ENCODE measurements around the gene RAB3A.
A peak's percentile ranks its signal among the peaks of the same experiment; 100 is the strongest.

DNA sequence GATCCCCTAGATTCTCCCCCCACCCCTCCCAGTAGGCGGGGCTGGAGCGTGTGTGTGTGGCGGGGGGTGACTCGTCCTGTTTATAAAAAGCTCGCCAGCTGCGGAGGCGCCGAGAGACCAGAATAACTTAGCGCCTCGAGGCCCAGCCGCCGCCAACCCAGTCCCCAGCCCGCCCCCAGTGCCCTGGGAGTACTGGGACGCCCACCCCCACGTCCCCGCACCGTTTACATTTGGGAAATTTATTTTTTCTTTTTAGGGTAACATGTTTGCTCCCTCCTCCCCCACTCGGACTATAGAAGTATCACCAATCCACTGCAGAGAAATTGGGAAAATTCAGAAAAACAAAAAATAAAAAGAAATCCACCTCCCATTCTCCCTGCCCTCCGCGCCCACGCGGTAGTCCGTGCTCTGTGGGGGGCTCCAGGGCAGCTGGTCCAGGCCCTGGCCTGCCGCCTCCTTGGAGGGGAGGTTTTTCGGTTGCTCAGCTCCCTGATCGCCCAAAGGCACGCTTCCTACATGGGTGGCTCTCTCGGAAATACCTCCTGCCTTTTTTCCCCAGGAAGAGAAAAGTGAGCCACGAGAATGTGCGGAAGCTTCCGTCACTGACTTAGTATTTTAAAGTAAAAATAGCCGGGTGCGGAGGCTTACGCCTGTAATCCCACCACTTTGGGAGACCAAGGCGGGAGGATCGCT is 1.5 kb upstream of the RAB3A start:
- TF ChIP-seq POLR2A (IDR thresholded peaks at IDR 0.05) = peak; percentile 54 to 87
- TF ChIP-seq, protein P1, sequence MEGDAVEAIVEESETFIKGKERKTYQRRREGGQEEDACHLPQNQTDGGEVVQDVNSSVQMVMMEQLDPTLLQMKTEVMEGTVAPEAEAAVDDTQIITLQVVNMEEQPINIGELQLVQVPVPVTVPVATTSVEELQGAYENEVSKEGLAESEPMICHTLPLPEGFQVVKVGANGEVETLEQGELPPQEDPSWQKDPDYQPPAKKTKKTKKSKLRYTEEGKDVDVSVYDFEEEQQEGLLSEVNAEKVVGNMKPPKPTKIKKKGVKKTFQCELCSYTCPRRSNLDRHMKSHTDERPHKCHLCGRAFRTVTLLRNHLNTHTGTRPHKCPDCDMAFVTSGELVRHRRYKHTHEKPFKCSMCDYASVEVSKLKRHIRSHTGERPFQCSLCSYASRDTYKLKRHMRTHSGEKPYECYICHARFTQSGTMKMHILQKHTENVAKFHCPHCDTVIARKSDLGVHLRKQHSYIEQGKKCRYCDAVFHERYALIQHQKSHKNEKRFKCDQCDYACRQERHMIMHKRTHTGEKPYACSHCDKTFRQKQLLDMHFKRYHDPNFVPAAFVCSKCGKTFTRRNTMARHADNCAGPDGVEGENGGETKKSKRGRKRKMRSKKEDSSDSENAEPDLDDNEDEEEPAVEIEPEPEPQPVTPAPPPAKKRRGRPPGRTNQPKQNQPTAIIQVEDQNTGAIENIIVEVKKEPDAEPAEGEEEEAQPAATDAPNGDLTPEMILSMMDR (IDR thresholded peaks at IDR 0.05) = no peak
